Uterus (tissue), 2 donors: ENCODE data around the gene LRIG1.

Source experiments
- POLR2A ChIP-seq, 2 donors: fragments of 450-650 bp; IDR thresholded peaks; one replicate each; pipeline ENCODE4 v1.6.1; 2016; ENCODE audit warnings: antibody characterized with exemption in 2 of 2, mild to moderate bottlenecking in 1 of 2, moderate library complexity in 1 of 2
- TF ChIP-seq, protein P1 (sequence below), 4 experiments: fragments of 200-600 bp in 2 of 4; fragments of 450-650 bp in 2 of 4; sonication (generic) in 2 of 4; IDR thresholded peaks; one replicate each; pipeline ENCODE4 v1.5.1; 2016 to 2019; ENCODE audit warnings: antibody characterized with exemption in 4 of 4, mild to moderate bottlenecking in 2 of 4, moderate library complexity in 1 of 4

DNA sequence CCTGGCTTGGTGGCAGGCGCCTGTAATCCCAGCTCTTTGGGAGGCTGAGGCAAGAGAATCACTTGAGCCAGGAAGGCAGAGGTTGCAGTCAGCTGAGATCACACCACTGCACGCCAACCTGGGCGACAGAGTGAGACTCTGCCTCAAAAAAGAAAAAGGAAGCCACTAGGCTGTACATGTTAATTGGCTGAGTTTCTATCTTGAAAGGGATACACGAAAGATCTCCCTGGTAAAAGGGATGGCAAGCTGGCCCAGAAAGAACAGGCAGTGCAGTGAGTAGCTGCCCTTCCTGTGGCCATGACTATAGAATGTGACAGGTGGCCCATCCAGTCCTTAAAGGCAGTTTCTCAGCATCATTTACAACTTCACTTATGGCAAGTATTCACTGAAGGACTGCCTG is 12.3 kb downstream of the LRIG1 start:
- no peak for TF ChIP-seq POLR2A (IDR thresholded peaks at IDR 0.05)
- TF ChIP-seq, protein P1, sequence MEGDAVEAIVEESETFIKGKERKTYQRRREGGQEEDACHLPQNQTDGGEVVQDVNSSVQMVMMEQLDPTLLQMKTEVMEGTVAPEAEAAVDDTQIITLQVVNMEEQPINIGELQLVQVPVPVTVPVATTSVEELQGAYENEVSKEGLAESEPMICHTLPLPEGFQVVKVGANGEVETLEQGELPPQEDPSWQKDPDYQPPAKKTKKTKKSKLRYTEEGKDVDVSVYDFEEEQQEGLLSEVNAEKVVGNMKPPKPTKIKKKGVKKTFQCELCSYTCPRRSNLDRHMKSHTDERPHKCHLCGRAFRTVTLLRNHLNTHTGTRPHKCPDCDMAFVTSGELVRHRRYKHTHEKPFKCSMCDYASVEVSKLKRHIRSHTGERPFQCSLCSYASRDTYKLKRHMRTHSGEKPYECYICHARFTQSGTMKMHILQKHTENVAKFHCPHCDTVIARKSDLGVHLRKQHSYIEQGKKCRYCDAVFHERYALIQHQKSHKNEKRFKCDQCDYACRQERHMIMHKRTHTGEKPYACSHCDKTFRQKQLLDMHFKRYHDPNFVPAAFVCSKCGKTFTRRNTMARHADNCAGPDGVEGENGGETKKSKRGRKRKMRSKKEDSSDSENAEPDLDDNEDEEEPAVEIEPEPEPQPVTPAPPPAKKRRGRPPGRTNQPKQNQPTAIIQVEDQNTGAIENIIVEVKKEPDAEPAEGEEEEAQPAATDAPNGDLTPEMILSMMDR (IDR thresholded peaks at IDR 0.05), result no peak
